Panc1 (cell line): ENCODE measurements around the gene SEMG2.

Experiments used
- CTCF ChIP-seq: fragments of 450-650 bp; IDR thresholded peaks from 2 replicates; pipeline ENCODE4 v1.5.1; 2017; ENCODE audit warnings: mild to moderate bottlenecking
- POLR2AphosphoS5 ChIP-seq: IDR thresholded peaks from 2 replicates; pipeline ENCODE4 v1.6.1; 2012; ENCODE audit warnings: mild to moderate bottlenecking, low read depth, low read length, moderate library complexity
- REST ChIP-seq, 2 experiments: IDR thresholded peaks; 2 replicates each; pipeline ENCODE4 v1.6.1; 2011 to 2012; ENCODE audit warnings: low read depth in 2 of 2, control low read depth in 1 of 2, low read length in 1 of 2, mild to moderate bottlenecking in 1 of 2, moderate library complexity in 1 of 2; ENCODE audit not compliant: insufficient read depth in 1 of 2
- SIN3A ChIP-seq: IDR thresholded peaks from 2 replicates; pipeline ENCODE4 v1.6.1; 2012; ENCODE audit warnings: low read depth, mild to moderate bottlenecking, low read length, moderate library complexity, borderline replicate concordance; ENCODE audit not compliant: insufficient read depth
- TCF7L2 ChIP-seq: IDR thresholded peaks from 2 replicates; pipeline ENCODE4 v1.6.1; 2011; ENCODE audit warnings: mild to moderate bottlenecking, low read depth, low read length, inconsistent platforms

- TF ChIP-seq CTCF (no peak), TCF7L2 (no peak), POLR2AphosphoS5 (no peak), REST (IDR thresholded peaks at IDR 0.05; ENCODE audit: insufficient read depth in 1 of 2, low read depth in 2 of 2, low read length in 1 of 2) (no peak), SIN3A (no peak)
These were observed 48.6 kb downstream of the SEMG2 start for GRCh38 chr20:45269754-45270270.
